HCT116 (cell line): ENCODE data around the gene KAZN. TPM values are rescaled to one million over a fixed set of nuclear protein-coding genes. Genes with fewer than 3 reads are reported as not detected.

ENCODE experiments used
- ATAC-seq: fragments of 200-7000 bp; cut with Tn5 transposase; 2 replicates; pipeline ENCODE4 v1.9.1; 2020; ENCODE audit warnings: mild to moderate bottlenecking, moderate library complexity
- BruUV-seq: library from RNA; stranded (reverse); fragments of 400-500 nt; replicated peaks from 2 replicates; lab custom pipeline; 2021; lab: Mats Ljungman, UMichigan
- CTCF ChIA-PET: fragments of 300-600 bp; sonication (Branson Sonifier 250); formaldehyde crosslinking; loops from one replicate; lab custom pipeline; 2021; ENCODE audit warnings: antibody characterized with exemption; lab: Charles Lee
- POLR2A ChIA-PET: fragments of 300-600, 350-600 bp; sonication (Branson Sonifier 250); formaldehyde crosslinking; loops from one replicate; lab custom pipeline; 2021; ENCODE audit warnings: antibody characterized with exemption; lab: Charles Lee
- RAD21 ChIA-PET, 2 experiments: fragments of 300-600 bp; sonication (Branson Sonifier 250); formaldehyde crosslinking; loops; one replicate each; lab custom pipeline; 2023; ENCODE audit warnings: low total read pairs in 2 of 2; ENCODE audit not compliant: uncharacterized antibody in 2 of 2, unreplicated experiment in 2 of 2, low non-redundant PET in 1 of 2; lab: Charles Lee
- DNase-seq: peaks from one replicate; pipeline ENCODE4 v3.0.0-alpha.2; 2010; ENCODE audit warnings: low read depth, low spot score
- H2AFZ ChIP-seq: fragments of 200-600 bp; shearing (Covaris generic), sonication (generic); 2 replicates; pipeline ENCODE4 v1.6.1; 2017; ENCODE audit warnings: low read depth, mixed run types, mixed read lengths, antibody characterized with exemption, low read length; ENCODE audit not compliant: poor library complexity, severe bottlenecking
- H3K27ac ChIP-seq: 2 replicates; pipeline ENCODE4 v1.5.1; 2012; ENCODE audit warnings: low read depth, low read length
- H3K27me3 ChIP-seq: fragments of 200-600 bp; sonication (generic); 2 replicates; pipeline ENCODE4 v1.6.1; 2016; ENCODE audit warnings: mixed run types, low read length, mixed read lengths; ENCODE audit not compliant: insufficient read depth
- H3K36me3 ChIP-seq, 2 experiments: fragments of 200-500 bp in 1 of 2; fragments of 200-600 bp in 1 of 2; sonication (Bioruptor generic) in 1 of 2; sonication (generic) in 1 of 2; 2 replicates each; pipeline versions ENCODE4 v1.5.1 to v1.6.1; 2014 to 2016; ENCODE audit warnings: low read length in 2 of 2, inconsistent platforms in 1 of 2, mixed read lengths in 1 of 2, mixed run types in 1 of 2; ENCODE audit not compliant: insufficient read depth in 2 of 2, control insufficient read depth in 1 of 2
- H3K4me1 ChIP-seq, 2 experiments: fragments of 200-600 bp in 1 of 2; sonication (generic) in 1 of 2; 2 replicates each; pipeline versions ENCODE4 v1.5.1 to v1.6.1; 2012 to 2017; ENCODE audit warnings: low read length in 2 of 2, inconsistent platforms in 1 of 2, mild to moderate bottlenecking in 1 of 2, mixed read lengths in 1 of 2, mixed run types in 1 of 2, moderate library complexity in 1 of 2; ENCODE audit not compliant: insufficient read depth in 2 of 2, control insufficient read depth in 1 of 2
- H3K4me2 ChIP-seq: fragments of 200-600 bp; sonication (generic); 2 replicates; pipeline ENCODE4 v1.6.1; 2017; ENCODE audit warnings: mixed run types, low read length, mixed read lengths
- H3K4me3 ChIP-seq, 2 experiments: fragments of 200-600 bp in 1 of 2; sonication (generic) in 1 of 2; replicated peaks in 1 of 2; 2 replicates each; pipeline ENCODE4 v1.5.1; 2011 to 2016; ENCODE audit warnings: low read length in 2 of 2, control low read depth in 1 of 2, low read depth in 1 of 2, mild to moderate bottlenecking in 1 of 2, mixed read lengths in 1 of 2, mixed run types in 1 of 2
- H3K79me2 ChIP-seq: fragments of 200-600 bp; sonication (generic); 2 replicates; pipeline ENCODE4 v1.6.1; 2017; ENCODE audit warnings: mild to moderate bottlenecking, mixed run types, low read length, moderate library complexity, mixed read lengths; ENCODE audit not compliant: insufficient read depth
- H3K9ac ChIP-seq: fragments of 200-600 bp; sonication (generic); 2 replicates; pipeline ENCODE4 v1.6.1; 2016; ENCODE audit warnings: low read length, mixed read lengths
- H3K9me2 ChIP-seq: fragments of 200-600 bp; sonication (generic), shearing (Covaris generic); 2 replicates; pipeline ENCODE4 v1.6.1; 2017; ENCODE audit warnings: mixed run types, mild to moderate bottlenecking, moderate library complexity; ENCODE audit not compliant: insufficient read depth
- H3K9me3 ChIP-seq, 2 experiments: fragments of 200-500 bp in 1 of 2; fragments of 200-600 bp in 1 of 2; sonication (Bioruptor generic) in 1 of 2; sonication (generic) in 1 of 2; 2 replicates each; pipeline ENCODE4 v1.6.1; 2014 to 2017; ENCODE audit warnings: low read length in 2 of 2, mixed read lengths in 2 of 2, inconsistent platforms in 1 of 2, low read depth in 1 of 2, mild to moderate bottlenecking in 1 of 2, mixed run types in 1 of 2, moderate library complexity in 1 of 2; ENCODE audit not compliant: control insufficient read depth in 1 of 2, insufficient read depth in 1 of 2
- H4K20me1 ChIP-seq: fragments of 200-600 bp; sonication (generic), shearing (Covaris generic); 2 replicates; pipeline ENCODE4 v1.6.1; 2017; ENCODE audit warnings: mixed run types, mild to moderate bottlenecking, moderate library complexity; ENCODE audit not compliant: insufficient read depth
- CEBPB ChIP-seq: IDR thresholded peaks from 2 replicates; pipeline ENCODE4 v1.6.1; 2012; ENCODE audit warnings: low read depth
- CTCF ChIP-seq, 3 experiments: fragments of 200-600 bp in 1 of 3; sonication (generic) in 1 of 3; IDR thresholded peaks in 2 of 3; conservative IDR thresholded peaks in 1 of 3; 2 replicates each; pipeline ENCODE4 v1.5.1; 2012 to 2017; ENCODE audit warnings: low read depth in 2 of 3, low read length in 2 of 3, antibody characterized with exemption in 1 of 3, borderline replicate concordance in 1 of 3, control low read depth in 1 of 3, mild to moderate bottlenecking in 1 of 3, mixed read lengths in 1 of 3, mixed run types in 1 of 3, moderate library complexity in 1 of 3; ENCODE audit not compliant: insufficient read depth in 1 of 3
- ELF1 ChIP-seq: IDR thresholded peaks from 2 replicates; pipeline ENCODE4 v1.6.1; 2012; ENCODE audit warnings: low read depth, borderline replicate concordance
- EZH2 ChIP-seq: fragments of 200-600 bp; sonication (generic); IDR thresholded peaks from 2 replicates; pipeline ENCODE4 v1.6.1; 2017; ENCODE audit warnings: antibody characterized with exemption, mixed run types
- FOSL1 ChIP-seq: IDR thresholded peaks from 2 replicates; pipeline ENCODE4 v1.6.1; 2012; ENCODE audit warnings: low read depth
- JUND ChIP-seq: IDR thresholded peaks from 2 replicates; pipeline ENCODE4 v1.6.1; 2012
- POLR2A ChIP-seq: IDR thresholded peaks from 2 replicates; pipeline ENCODE4 v1.7.0; 2011; ENCODE audit warnings: borderline replicate concordance; ENCODE audit not compliant: insufficient read depth, insufficient read length; ENCODE audit errors: extremely low read depth
- POLR2AphosphoS5 ChIP-seq: IDR thresholded peaks from 2 replicates; pipeline ENCODE4 v1.6.1; 2011; ENCODE audit warnings: mild to moderate bottlenecking, low read depth, low read length, moderate library complexity
- SIN3A ChIP-seq: IDR thresholded peaks from 2 replicates; pipeline ENCODE4 v1.6.1; 2012; ENCODE audit warnings: low read depth
- SRF ChIP-seq: IDR thresholded peaks from 2 replicates; pipeline ENCODE4 v1.6.1; 2012; ENCODE audit warnings: low read depth
- ZNF274 ChIP-seq: fragments of 200-500 bp; sonication (Bioruptor generic); IDR thresholded peaks from 2 replicates; pipeline ENCODE4 v1.6.1; 2014; ENCODE audit warnings: mild to moderate bottlenecking, low read depth, low read length, inconsistent platforms
- intact Hi-C: fragments of 100-400 bp; cut with micrococcal nuclease; formaldehyde crosslinking; loops from 2 replicates; pipeline ENCODE4 v1.10.0; 2022
- total RNA-seq: library from RNA; stranded (reverse); gene quantifications from one replicate; pipeline ENCODE4 v1.2.1, GENCODE V29; 2021; ENCODE audit not compliant: unreplicated experiment

The KAZN gene
- total RNA-seq, 1 experiment from 2014 or later = 13.4 TPM

DNA sequence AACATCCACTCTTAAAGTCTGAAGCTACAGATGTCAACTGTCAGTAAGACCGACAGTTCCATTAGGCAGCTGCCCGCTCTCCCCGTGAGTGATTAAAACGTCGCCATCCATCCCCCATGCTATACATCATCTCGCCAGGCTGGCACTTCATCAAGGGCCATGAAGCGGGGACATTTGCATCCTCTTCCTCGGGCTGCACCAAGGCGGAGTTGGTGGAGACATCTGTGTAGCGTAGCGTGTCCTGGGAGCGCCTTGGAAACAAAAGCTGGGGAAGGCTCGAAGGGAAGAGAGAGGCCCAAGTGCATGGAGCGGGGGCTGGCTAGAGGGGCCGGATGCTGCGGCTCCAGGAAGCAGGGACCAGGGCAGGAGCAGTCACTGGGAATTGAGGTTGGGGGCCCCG is 250.1 kb downstream of the KAZN start:
- no peak for ATAC-seq
- CTCF ChIA-PET = no interaction called here
- POLR2A ChIA-PET = no interaction called here

More for the DNA sequence above, 250.1 kb downstream of the KAZN start:
- Histone ChIP-seq H3K4me3 (no peak overlapping the region), H3K36me3 (no peaks in the 10 kb centered on the region), H3K27ac (no peak overlapping the region), H2AFZ (no peak overlapping the region), H3K4me1 (no peaks in the 10 kb centered on the region), H3K9ac (no peak overlapping the region), H3K9me3 (no peaks in the 10 kb centered on the region), H3K79me2 (no peaks in the 10 kb centered on the region), H3K9me2 (no peaks in the 10 kb centered on the region), H3K4me2 (no peak overlapping the region), H4K20me1 (no peaks in the 10 kb centered on the region), H3K27me3 (peaks cover 23% of the 10 kb centered on the region)
- intact Hi-C loops = loop anchor here (10.0 kb wide), 1 partner anchor 734 kb away; no protein-coding TSS in a partner anchor
- RAD21 ChIA-PET = no interaction called here
- BruUV-seq = no TSS peak
- no peak for DNase-seq
- TF ChIP-seq ELF1 (no peak), SIN3A (no peak), JUND (no peak), SRF (no peak), POLR2A (no peak), CEBPB (no peak), ZNF274 (no peak), POLR2AphosphoS5 (no peak), CTCF (IDR thresholded peaks at IDR 0.05 in 2 of 3, conservative IDR thresholded peaks at IDR 0.05 in 1 of 3; ENCODE audit: borderline replicate concordance in 1 of 3, insufficient read depth in 1 of 3, low read depth in 2 of 3, low read length in 2 of 3) (no peak), FOSL1 (no peak), EZH2 (no peak)
